Measurements from ENCODE around the gene BUB1. TPM values are rescaled to one million over a fixed set of nuclear protein-coding genes. Genes with fewer than 3 reads are reported as not detected.
"Not testable (repeated sequence)": the region's sequence is repeated elsewhere in the genome, so short reads cannot be mapped to it uniquely, and the experiment has no call there.

BUB1 gene
- total RNA-seq, 1 donor from 2014 or later, result 0.66 TPM

DNA sequence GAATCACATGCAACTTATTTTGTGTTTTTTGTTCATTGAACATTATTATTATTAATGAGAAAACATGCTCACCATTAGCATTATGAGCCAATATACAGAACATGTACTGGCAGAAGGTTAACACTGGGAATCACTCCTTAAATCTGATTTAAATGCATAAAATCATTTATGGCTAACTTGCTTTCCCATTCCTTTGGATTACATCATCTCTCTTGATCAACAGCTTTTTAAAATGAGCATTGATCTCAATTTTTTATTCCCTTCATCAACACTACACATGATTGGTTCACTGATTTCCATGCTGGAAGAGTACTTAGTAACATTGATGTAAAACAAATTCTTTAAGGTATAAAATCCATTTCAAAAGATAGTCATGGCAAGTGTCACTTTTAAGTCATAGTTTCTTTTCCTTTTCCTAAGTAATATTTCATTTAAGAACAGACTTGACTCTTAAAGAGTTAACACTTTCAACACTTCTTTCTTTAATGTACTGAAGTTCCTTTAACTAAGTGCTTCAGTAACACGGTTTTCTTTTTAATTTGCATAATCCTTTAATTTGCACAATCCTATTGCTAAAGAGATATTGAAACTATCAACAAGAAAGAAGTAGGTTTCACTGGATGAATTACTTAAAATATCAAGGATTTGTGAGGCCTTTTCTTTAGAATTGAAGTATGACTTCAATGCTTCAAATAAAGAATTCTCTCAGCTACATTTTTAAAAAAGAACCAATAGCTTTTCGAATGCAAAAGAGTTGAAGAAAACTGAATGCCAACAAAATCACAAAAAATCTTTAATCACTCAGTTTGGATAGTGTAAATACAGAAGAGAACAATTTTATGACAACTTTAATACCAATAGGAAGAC is 24.9 kb upstream of the BUB1 start:
- Histone ChIP-seq H3K9me3 (replicated peaks) (no peaks in the 10 kb centered on the region), H3K36me3 (no peaks in the 10 kb centered on the region), H3K27ac (replicated peaks) (no peak overlapping the region), H3K4me1 (no peaks in the 10 kb centered on the region), H3K4me3 (no peak overlapping the region), H3K27me3 (ENCODE audit: low read depth) (no peaks in the 10 kb centered on the region)
- intact Hi-C loops (cut with micrococcal nuclease), result no loop called here
- TF ChIP-seq, protein P1, sequence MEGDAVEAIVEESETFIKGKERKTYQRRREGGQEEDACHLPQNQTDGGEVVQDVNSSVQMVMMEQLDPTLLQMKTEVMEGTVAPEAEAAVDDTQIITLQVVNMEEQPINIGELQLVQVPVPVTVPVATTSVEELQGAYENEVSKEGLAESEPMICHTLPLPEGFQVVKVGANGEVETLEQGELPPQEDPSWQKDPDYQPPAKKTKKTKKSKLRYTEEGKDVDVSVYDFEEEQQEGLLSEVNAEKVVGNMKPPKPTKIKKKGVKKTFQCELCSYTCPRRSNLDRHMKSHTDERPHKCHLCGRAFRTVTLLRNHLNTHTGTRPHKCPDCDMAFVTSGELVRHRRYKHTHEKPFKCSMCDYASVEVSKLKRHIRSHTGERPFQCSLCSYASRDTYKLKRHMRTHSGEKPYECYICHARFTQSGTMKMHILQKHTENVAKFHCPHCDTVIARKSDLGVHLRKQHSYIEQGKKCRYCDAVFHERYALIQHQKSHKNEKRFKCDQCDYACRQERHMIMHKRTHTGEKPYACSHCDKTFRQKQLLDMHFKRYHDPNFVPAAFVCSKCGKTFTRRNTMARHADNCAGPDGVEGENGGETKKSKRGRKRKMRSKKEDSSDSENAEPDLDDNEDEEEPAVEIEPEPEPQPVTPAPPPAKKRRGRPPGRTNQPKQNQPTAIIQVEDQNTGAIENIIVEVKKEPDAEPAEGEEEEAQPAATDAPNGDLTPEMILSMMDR (IDR thresholded peaks at IDR 0.05; ENCODE audit: borderline replicate concordance), result no peak
- DNase-seq, result no peak

- H3K36me3 ChIP-seq; H3K9me3 ChIP-seq (replicated peaks); intact Hi-C loops (cut with micrococcal nuclease); H3K27ac ChIP-seq (replicated peaks); DNase-seq; H3K27me3 ChIP-seq (ENCODE audit: low read depth); H3K4me1 ChIP-seq; H3K4me3 ChIP-seq: not testable (repeated sequence)
Observed at GRCh38 chr2:110698253-110698652, 20.4 kb upstream of the BUB1 start.

- H3K27ac ChIP-seq (replicated peaks); intact Hi-C loops (cut with micrococcal nuclease); H3K4me1 ChIP-seq; H3K27me3 ChIP-seq (ENCODE audit: low read depth); H3K9me3 ChIP-seq (replicated peaks); DNase-seq; H3K36me3 ChIP-seq; H3K4me3 ChIP-seq: not testable (repeated sequence)
Observed at GRCh38 chr2:110695146-110695898, 17.5 kb upstream of the BUB1 start.

DNA sequence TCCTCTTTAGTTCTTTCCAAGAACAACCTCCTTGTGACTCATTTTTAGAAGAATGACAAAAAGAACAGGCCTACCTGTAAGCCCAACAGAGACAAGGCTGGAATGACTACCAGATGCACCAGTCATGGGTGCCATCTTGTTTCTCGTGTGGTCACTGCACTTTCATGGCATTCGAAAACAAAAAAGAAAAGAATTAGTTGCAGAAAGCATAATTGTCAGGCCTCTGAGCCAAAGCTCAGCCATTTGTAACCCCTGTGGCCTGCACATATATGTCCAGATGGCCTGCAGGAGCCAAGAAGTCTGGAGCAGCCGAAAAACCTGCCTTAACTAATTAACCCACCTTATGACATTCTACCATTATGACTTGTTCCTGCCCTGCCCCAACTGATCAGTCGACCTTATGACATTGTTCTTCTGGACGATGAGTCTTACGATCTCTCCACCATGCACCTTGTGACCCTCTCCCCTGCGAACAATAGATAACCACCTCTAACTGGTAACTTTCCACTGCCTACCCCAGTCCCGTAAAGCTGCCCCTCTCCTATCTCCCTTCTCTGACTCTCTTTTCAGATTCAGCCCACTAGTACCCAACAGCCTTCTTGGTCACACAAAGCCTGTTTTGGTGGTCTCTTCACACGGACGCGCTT is 13.9 kb upstream of the BUB1 start:
- Histone ChIP-seq H3K4me1 (peaks cover 9% of the 10 kb centered on the region), H3K9me3 (replicated peaks) (peaks cover 10% of the 10 kb centered on the region), H3K36me3 (no peaks in the 10 kb centered on the region), H3K4me3 (no peak overlapping the region), H3K27me3 (ENCODE audit: low read depth) (peaks cover 30% of the 10 kb centered on the region), H3K27ac (replicated peaks) (no peak overlapping the region)
- intact Hi-C loops (cut with micrococcal nuclease), result no loop called here
- no peak for DNase-seq
- TF ChIP-seq, protein P1 (IDR thresholded peaks at IDR 0.05; ENCODE audit: borderline replicate concordance), result no peak

DNA sequence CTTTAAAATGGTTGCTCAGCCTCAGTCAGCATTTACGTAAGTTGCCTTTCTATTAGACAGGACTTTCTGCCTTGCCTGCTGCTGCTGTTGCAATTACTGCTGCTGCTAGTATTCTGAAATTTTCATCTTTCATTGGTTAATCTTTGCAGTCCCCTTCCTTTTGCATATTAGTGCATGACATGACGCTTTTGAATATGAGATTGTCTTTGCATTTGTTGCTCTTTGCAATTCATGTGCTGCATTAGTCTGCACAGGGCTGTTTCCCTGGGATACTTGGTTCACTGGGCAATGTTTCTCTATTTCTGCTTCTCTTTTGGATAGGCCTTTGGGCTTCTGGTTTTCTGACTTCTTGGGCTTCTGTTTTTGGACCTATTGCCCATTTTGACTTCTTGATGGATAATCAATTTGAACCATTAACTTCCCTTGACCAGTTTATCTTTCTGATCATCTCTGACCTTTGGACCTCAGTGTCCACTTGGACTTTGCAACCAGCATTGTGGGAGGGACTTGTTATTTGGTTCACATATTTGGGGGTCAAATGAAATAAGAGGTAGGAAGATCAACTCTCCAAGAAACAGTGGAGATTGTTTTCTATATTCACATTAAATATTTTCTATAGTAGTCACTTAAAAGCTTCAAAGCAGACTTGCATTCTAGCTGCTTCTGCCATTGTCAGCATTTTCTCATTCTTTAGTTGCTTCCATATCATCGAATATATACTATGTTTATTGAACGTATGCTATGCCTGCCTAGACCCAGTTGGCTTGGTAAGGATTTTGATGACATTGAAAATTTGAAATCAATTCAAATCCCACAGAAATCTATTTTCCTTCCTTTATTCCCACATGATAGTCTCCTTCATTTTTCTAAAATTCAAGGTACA is 12.5 kb upstream of the BUB1 start:
- no peak for DNase-seq
- H3K27ac ChIP-seq (replicated peaks), result no peak overlapping the region
- H3K36me3 ChIP-seq, result no peaks in the 10 kb centered on the region
- TF ChIP-seq, protein P1 (IDR thresholded peaks at IDR 0.05; ENCODE audit: borderline replicate concordance), result no peak
- peaks cover 30% of the 10 kb centered on the region for H3K27me3 ChIP-seq (ENCODE audit: low read depth)
- intact Hi-C loops (cut with micrococcal nuclease), result no loop called here
- H3K4me3 ChIP-seq, result no peak overlapping the region
- peaks cover 10% of the 10 kb centered on the region for H3K9me3 ChIP-seq (replicated peaks)
- H3K4me1 ChIP-seq, result peaks cover 9% of the 10 kb centered on the region

- Histone ChIP-seq H3K4me3 (no peak overlapping the region), H3K4me1 (no peaks in the 10 kb centered on the region), H3K9me3 (replicated peaks) (peaks cover 10% of the 10 kb centered on the region), H3K27me3 (ENCODE audit: low read depth) (peaks cover 30% of the 10 kb centered on the region), H3K36me3 (no peaks in the 10 kb centered on the region), H3K27ac (replicated peaks) (no peak overlapping the region)
- TF ChIP-seq, protein P1 (IDR thresholded peaks at IDR 0.05; ENCODE audit: borderline replicate concordance), result no peak
- no peak for DNase-seq
- intact Hi-C loops (cut with micrococcal nuclease), result no loop called here
Observed at GRCh38 chr2:110688594-110689091, 10.8 kb upstream of the BUB1 start.

GRCh38 chr2:110687775-110688484 is 10.1 kb upstream of the BUB1 start:
- intact Hi-C loops (cut with micrococcal nuclease); DNase-seq; H3K4me3 ChIP-seq; H3K9me3 ChIP-seq (replicated peaks); H3K36me3 ChIP-seq; H3K4me1 ChIP-seq; H3K27ac ChIP-seq (replicated peaks): not testable (repeated sequence)
- H3K27me3 ChIP-seq (ENCODE audit: low read depth), result peaks cover 27% of the 10 kb centered on the region
